GM12874 (cell line): ENCODE results near the gene SLC10A3.

Source experiments
- CTCF ChIP-seq: IDR thresholded peaks from 2 replicates; pipeline ENCODE4 v1.5.1; 2011; ENCODE audit warnings: low read depth, mild to moderate bottlenecking, control low read depth, low read length, moderate library complexity; ENCODE audit not compliant: insufficient read depth

The SLC10A3 gene

DNA sequence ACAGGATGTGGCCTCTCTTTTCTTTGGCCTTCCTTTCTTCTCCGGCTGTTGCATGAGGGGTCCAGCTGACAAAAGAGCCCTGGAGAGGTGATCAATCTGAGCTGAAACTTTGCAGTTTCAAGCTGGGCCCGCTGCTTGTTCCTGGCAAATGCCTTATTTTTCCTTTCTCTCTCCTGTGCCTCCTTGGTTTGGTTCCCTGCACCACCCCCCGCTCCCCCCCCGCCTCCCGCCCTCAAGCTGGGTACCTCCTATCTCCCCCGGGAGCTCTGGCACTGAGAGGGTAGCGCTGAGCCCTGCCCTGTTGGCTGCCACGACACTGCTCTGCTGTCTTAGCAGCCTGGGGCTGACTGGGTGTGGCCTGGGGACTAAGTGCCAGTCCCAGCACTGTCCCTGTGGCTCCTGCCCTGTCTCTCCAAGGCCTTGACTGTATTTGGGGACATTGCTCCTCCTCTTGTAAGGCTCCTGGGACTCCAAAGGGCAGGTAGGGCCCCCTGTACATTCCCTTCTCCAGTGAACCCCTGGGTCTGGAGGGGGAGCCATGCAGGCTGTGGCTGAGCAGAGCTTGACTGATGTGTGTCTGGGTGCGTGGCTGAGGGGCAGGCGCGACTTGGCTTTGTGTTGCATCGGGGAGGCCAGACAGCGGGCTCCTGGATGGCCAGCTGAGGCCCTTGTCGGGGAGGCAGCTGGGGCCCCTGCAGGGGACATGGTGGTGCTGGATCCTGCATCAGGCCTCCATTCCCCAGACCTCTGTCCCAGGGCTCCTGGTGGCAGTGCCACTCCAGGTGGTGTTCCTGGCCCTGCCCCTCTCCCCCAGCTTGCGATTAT, 31.3 kb downstream of the SLC10A3 start:
- TF ChIP-seq CTCF = no peak

- TF ChIP-seq CTCF = no peak
These were observed 32.1 kb downstream of the SLC10A3 start, which contains the start of gene PLXNA3 for GRCh38 chrX:154458116-154458953. PLXNA3 (plus strand) TSS chrX:154458281; CDS start chrX:154460184, 1,903 bp downstream.

DNA sequence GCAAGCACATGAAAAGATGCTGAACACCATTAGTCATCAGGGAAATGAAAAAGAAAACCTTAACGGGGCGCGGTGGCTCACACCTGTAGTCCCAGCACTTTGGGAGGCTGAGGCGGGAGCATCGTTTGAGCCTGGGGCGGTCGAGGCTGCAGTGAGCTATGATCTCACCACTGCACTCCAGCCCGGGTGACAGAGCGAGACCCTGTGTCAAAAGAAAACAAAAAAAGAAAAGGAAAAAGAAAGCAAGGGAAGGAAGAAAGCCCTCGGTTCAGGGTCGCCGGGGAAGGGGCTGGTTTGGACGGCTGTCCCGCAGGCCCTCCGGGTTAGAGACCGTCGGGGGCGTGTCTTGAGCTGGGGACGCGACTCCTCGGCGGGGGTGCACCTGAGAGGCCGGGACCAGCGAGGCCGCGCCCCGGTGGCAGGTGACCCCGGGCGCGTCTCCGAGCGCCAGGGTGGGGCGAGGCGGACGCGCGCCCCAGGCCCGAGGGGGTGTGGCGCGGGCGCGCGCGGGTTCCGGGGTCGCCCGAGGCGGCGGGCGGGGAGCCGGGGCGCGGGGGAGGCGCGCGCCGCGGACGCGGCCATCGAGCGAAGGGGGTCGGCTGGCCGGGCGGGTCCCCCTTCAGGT, 32.8 kb downstream of the SLC10A3 start:
- no peak for TF ChIP-seq CTCF

DNA sequence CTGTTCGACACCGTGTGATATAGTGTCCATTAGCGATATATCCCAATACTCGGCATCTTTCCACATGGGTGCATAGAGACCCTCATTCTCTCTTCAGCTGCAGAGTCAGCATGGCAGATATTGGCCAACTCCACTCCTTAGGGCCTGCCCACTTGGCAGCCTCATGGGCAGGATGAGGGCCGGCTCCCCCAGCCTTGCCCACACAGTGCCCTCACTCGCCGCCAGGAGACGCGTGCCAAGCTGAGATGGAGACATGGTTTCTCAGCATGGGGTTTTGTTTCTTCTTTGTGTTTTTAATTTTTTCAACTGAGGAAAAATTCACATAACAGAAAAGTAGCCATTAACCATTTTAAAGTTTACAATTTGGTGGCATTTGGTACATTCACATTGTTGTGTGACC, 37.6 kb downstream of the SLC10A3 start:
- no peak for TF ChIP-seq CTCF

- TF ChIP-seq CTCF = no peak
These were observed 40.1 kb downstream of the SLC10A3 start for GRCh38 chrX:154450312-154450711.

GRCh38 chrX:154449618-154450017, 40.8 kb downstream of the SLC10A3 start:
- no peak for TF ChIP-seq CTCF

- TF ChIP-seq CTCF = no peak
These were observed 41.9 kb downstream of the SLC10A3 start for GRCh38 chrX:154448484-154448883.
